ENCODE data around the gene SPTBN2. TPM values are rescaled to one million over a fixed set of nuclear protein-coding genes. Genes with fewer than 3 reads are reported as not detected.

The SPTBN2 gene
- total RNA-seq, 1 experiment from 2014 or later, result 51.0 TPM

DNA sequence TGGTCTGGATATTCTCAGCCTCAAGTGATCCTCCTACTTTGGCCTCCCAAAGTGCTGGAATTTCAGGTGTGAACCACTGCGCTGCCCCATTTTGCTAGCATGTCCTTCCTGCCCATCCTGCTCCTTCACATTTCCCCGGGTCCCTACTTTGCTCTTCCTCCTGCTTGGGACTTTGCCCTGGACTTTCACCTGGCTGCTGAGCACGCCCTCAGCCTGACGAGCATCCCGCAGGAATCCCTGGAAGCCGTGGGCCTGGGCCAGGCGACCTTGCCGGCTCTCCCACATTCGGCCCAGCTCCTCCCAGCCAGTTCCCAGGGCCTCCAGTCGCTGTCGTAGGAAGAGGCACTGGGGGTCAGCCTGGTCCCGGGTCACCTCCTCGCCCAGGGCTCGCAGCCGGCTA, 28.7 kb downstream of the SPTBN2 start:
- CTCF ChIA-PET, result no interaction called here
- Histone ChIP-seq H3K9me2 (ENCODE audit: insufficient read depth) (no peaks in the 10 kb centered on the region), H3K79me2 (ENCODE audit: low read depth) (no peaks in the 10 kb centered on the region), H4K20me1 (ENCODE audit: insufficient read depth) (no peaks in the 10 kb centered on the region), H2AFZ (no peak overlapping the region), H3K36me3 (ENCODE audit: low read depth) (peaks cover 17% of the 10 kb centered on the region; the same call in 1 of the 2 replicates), H3K4me1 (replicated peaks; ENCODE audit: insufficient read depth) (no peaks in the 10 kb centered on the region), H3F3A (ENCODE audit: insufficient read depth, low read depth) (no peaks in the 10 kb centered on the region), H3K4me3 (no peak overlapping the region), H3K4me2 (no peak overlapping the region), H3K9me3 (ENCODE audit: insufficient read depth, low read depth) (no peaks in the 10 kb centered on the region), H3K27ac (no peak overlapping the region), H3K27me3 (ENCODE audit: insufficient read depth, low read depth) (no peaks in the 10 kb centered on the region)
- POLR2A ChIA-PET (ENCODE audit: unreplicated experiment), result no interaction called here
- no TSS peak for BruUV-seq (replicated peaks)
- no peak for DNase-seq
- intact Hi-C loops (cut with micrococcal nuclease; ENCODE audit: unreplicated experiment), result no loop called here
- TF ChIP-seq CTCF (conservative IDR thresholded peaks at IDR 0.05), result no peak
- no peak for TF ChIP-seq EZH2 (IDR thresholded peaks at IDR 0.05; ENCODE audit: low read depth)

GRCh38 chr11:66698491-66698890, 30.5 kb downstream of the SPTBN2 start:
- ChIA-PET POLR2A (ENCODE audit: unreplicated experiment) (no interaction called here), CTCF (no interaction called here)
- Histone ChIP-seq H3K4me2 (no peak overlapping the region), H3K27ac (no peak overlapping the region), H2AFZ (no peak overlapping the region), H3K4me1 (replicated peaks; ENCODE audit: insufficient read depth) (no peaks in the 10 kb centered on the region), H3K36me3 (ENCODE audit: low read depth) (peaks cover 17% of the 10 kb centered on the region; the same call in 1 of the 2 replicates), H3K4me3 (no peak overlapping the region), H3K9me2 (ENCODE audit: insufficient read depth) (no peaks in the 10 kb centered on the region), H3K27me3 (ENCODE audit: insufficient read depth, low read depth) (no peaks in the 10 kb centered on the region), H3K79me2 (ENCODE audit: low read depth) (no peaks in the 10 kb centered on the region), H4K20me1 (ENCODE audit: insufficient read depth) (no peaks in the 10 kb centered on the region), H3K9me3 (ENCODE audit: insufficient read depth, low read depth) (no peaks in the 10 kb centered on the region), H3F3A (ENCODE audit: insufficient read depth, low read depth) (no peaks in the 10 kb centered on the region)
- intact Hi-C loops (cut with micrococcal nuclease; ENCODE audit: unreplicated experiment), result loop anchor here (10.0 kb wide), 1 partner anchor 356 kb away; the partner anchor contains the start of gene RHOD
- TF ChIP-seq CTCF (conservative IDR thresholded peaks at IDR 0.05) (no peak), EZH2 (IDR thresholded peaks at IDR 0.05; ENCODE audit: low read depth) (no peak)
- DNase-seq, result no peak
- BruUV-seq (replicated peaks), result no TSS peak

GRCh38 chr11:66697988-66698387, 31.0 kb downstream of the SPTBN2 start:
- BruUV-seq (replicated peaks), result no TSS peak
- H2AFZ ChIP-seq, result no peak overlapping the region
- TF ChIP-seq CTCF (conservative IDR thresholded peaks at IDR 0.05), result no peak
- TF ChIP-seq EZH2 (IDR thresholded peaks at IDR 0.05; ENCODE audit: low read depth), result no peak
- DNase-seq, result no peak
- no peaks in the 10 kb centered on the region for H3K9me2 ChIP-seq (ENCODE audit: insufficient read depth)
- no peak overlapping the region for H3K4me3 ChIP-seq
- CTCF ChIA-PET, result no interaction called here
- H3K9me3 ChIP-seq (ENCODE audit: insufficient read depth, low read depth), result no peaks in the 10 kb centered on the region
- H3F3A ChIP-seq (ENCODE audit: insufficient read depth, low read depth), result no peaks in the 10 kb centered on the region
- H4K20me1 ChIP-seq (ENCODE audit: insufficient read depth), result no peaks in the 10 kb centered on the region
- H3K36me3 ChIP-seq (ENCODE audit: low read depth), result peaks cover 17% of the 10 kb centered on the region; the same call in 1 of the 2 replicates
- intact Hi-C loops (cut with micrococcal nuclease; ENCODE audit: unreplicated experiment), result loop anchor here (10.0 kb wide), 1 partner anchor 357 kb away; the partner anchor contains the start of gene RHOD
- no peak overlapping the region for H3K4me2 ChIP-seq
- H3K4me1 ChIP-seq (replicated peaks; ENCODE audit: insufficient read depth), result no peaks in the 10 kb centered on the region
- POLR2A ChIA-PET (ENCODE audit: unreplicated experiment), result no interaction called here
- no peaks in the 10 kb centered on the region for H3K79me2 ChIP-seq (ENCODE audit: low read depth)
- H3K27me3 ChIP-seq (ENCODE audit: insufficient read depth, low read depth), result no peaks in the 10 kb centered on the region
- no peak overlapping the region for H3K27ac ChIP-seq

All from PC-9 (cell line).